GM19397 (cell line): ENCODE data around the gene MSANTD1.

Source experiments
- ATAC-seq: cut with Tn5 transposase; IDR thresholded peaks from one replicate; pipeline ENCODE4 v1.9.1; 2021; ENCODE audit warnings: mild to moderate bottlenecking, moderate library complexity; ENCODE audit not compliant: unreplicated experiment

The MSANTD1 gene

DNA sequence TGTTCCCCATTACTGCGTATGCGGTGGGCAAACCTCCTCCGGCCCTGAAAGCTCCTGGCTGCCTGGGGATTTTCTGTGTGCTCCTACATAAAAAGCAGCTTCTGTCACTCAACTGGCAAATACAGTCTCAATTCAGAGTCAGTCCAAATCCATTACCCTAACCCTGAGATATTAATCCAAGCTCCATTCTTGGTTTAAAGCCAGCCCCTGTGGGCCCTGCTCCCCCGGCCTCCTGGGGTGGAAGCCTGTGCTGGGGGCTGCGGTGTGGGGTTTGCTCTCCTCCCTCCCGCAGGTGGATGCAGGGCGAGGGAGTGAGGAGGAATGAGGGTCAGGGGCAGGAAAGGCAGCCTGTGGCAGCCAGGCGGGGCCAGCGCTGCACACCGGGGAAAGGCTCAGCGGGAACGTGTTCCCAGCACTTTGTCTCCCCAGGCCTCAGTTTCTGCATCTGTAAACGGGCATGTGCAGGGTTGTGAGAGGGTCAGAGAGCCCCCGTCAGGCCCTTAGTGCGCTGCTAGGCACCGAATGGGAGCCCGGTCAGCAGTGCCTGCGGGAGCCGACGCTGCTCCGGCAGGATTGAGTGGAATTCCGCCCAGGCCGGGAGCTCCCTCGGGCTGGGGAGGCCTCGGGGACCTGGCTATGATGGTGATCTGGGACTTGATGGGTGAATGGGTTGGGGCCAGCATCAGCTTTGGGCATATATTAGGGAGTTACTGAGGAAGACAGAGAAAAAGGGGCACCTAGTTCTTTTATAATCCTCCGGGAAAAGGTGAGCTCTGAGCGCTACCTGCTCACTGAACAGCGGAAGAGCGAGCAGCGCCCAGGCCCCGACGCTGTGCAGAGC is 37.6 kb downstream of the MSANTD1 start:
- no peak for ATAC-seq

DNA sequence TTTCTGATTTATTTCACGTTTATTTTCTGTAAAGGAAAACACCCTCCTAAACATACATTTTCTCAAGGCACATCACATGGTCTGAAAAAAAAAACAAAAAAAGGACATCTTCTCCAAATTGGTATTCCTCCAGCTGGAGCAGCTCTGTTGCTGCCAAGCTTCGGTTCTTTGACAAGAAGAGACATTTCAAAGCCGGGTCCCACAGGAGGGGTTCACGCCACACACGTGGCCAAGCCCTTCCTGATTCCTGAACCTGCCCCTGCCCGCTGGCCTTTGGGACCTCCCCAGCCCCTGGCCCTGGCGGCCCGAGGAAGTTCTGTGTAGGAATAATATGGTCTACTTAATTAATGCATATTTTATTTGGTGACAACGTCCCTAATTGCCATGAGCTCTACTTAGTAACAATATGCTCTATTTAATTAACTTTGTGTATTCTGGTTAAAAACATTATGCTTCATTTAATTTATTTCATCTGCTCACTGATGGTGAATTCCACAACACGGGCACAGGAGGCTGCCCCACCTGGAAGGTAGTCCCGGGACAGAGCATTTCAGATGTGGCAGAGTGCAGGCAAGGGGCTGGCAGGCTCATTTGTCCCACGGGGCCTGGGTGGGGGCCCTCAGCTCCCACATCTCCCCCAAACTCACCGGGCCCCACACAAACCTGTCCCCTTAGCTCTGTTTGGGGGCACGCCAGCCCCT is 38.5 kb downstream of the MSANTD1 start:
- ATAC-seq = no peak

DNA sequence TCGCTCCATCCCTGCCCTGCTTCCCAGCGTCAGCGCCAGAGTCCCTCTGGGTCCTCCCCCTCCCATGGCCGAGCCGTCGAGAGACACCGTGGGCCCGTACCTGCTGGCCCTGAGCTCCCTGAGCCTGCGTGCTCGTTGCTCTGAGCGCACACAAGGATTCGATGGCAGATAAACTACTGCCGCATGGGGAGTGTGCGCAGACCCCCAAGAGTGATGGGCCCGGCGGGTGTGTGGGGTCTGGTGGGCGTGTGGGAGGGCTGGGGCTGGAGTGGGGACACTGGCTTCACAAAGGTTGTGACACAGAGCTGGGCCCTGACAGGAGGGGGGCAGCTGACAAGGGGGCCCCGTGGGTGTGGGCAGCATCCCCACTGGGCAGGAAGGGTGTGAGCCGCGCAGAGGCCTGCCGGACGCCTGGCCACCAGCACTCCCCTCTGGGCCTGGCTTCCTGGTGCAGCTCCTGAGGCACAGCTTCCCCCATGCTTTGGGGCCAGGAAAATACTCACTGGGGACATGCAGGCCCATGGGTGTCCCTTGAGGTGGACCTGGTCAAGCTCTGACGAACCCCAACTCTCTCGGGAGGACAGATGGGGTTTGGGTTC is 39.1 kb downstream of the MSANTD1 start:
- no peak for ATAC-seq

DNA sequence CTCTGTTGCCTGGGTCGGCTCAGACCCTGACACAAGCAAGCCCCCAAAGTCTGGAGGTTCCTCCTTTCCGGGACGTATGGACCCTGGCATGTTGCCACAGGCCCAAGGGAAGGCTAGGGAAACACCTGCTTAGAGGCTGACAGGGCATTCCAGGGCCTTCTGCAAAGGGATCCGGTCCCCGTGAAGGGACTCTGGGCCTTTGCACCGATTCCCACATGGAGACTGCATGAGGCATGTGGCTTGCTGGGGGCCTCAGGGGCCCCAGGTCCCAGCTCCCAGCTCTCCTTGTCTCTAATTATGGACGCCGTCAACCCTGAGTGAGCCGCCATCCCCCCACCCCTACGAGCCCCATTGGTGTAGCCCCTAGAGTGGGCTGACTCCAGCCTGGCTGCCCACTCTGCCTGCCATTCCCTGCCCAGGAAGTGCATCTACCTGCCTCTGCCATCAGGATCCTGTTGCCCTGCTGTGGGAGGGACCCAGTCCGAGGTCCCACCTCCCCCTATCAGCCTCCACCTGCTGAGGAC is 39.7 kb downstream of the MSANTD1 start:
- no peak for ATAC-seq

DNA sequence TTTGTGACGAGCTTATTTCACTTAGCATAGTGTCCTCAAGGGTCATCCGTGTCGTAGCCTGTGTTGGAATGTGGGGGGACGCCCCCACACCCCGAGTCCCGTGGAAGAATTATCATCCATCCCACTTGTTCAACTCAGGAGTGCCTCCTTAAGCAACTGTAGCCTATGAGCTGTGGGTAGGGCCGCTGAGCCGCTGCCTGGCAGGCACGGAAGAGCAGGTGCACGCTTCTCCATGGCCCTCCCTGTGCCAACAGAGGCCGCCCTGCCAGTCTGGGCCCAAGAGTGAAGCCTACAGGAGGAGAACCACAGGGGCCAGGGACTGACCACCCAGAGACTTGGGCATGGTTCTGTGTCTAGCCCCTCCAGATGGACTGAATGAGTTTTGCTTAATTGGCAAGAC is 41.5 kb downstream of the MSANTD1 start:
- ATAC-seq = no peak

DNA sequence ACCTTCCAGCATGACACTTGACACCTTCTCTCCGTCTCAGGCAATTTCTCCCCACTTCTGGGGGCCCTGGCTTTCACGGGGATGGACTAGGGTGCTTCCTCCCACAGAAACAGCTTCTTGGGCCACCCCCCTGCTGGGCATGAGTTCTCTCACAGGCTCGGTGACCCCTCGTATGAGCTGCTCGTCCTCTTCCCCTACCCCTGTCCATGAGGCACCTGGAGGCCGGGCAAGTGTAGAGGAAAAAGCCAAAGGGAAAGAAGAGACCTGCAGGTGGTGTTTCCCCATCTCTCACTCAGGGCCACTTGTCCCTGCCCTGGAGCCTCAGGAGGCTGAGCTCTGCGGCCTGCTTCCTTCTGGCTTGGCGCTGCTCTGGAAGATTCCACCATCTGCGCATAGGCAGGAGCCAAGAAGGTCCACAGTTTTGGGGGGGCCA is 41.9 kb downstream of the MSANTD1 start:
- no peak for ATAC-seq

DNA sequence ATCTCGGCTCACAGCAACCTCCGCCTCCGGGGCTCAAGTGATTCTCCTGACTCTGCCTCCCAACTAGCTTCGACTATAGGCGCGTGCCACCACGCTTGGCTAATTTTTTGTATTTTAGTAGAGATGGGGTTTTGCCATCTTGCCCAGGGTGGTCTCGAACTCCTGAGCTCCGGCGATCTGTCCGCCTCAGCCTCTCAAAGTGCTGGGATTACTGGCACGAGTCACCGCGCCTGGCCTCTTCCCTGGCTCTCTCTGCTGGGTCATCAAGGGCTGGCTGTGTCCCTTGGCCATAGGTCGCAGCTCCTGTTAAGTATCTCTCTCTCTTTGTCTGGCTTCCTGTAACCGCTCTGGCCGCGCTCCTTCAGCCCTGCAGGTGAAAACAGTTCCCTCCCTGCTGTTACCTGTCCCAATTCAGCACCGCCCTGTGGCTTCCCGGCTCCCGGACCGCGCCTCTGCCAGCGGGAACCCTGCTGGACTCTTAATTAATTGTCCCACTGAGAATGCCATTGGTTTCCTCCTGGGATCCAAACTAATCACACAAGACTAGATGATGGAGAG is 42.5 kb downstream of the MSANTD1 start:
- no peak for ATAC-seq

DNA sequence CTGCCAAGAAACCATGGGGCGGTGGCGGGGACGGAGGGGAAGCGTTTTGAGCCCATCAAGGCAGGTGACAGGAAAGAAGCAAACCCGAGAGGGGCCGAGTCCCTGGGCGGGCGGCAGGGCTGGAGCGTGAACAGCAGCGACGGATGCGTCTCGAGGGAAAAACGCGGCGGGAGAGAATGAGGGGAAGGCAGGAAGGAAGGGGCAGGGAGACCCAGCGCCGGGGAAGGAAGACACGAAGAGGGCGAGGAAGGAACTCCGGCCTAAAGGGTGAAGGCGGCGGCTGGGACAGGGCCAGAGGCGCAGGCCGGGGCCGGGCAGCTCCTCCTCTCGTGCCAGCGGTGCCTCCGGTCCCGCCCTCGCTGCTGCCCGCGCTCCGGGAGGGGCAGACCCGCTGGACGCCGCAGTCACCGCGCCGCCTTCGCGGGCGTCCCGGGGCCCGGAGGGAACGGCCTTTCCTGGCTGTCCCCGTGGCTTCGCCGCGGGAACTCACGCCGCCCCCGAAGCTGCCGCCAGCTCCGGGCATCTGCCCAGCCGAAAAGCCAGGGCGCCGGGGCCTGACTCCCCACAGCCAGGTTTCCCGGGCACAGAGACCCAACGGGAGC is 43.1 kb downstream of the MSANTD1 start:
- ATAC-seq = peak; percentile 11

DNA sequence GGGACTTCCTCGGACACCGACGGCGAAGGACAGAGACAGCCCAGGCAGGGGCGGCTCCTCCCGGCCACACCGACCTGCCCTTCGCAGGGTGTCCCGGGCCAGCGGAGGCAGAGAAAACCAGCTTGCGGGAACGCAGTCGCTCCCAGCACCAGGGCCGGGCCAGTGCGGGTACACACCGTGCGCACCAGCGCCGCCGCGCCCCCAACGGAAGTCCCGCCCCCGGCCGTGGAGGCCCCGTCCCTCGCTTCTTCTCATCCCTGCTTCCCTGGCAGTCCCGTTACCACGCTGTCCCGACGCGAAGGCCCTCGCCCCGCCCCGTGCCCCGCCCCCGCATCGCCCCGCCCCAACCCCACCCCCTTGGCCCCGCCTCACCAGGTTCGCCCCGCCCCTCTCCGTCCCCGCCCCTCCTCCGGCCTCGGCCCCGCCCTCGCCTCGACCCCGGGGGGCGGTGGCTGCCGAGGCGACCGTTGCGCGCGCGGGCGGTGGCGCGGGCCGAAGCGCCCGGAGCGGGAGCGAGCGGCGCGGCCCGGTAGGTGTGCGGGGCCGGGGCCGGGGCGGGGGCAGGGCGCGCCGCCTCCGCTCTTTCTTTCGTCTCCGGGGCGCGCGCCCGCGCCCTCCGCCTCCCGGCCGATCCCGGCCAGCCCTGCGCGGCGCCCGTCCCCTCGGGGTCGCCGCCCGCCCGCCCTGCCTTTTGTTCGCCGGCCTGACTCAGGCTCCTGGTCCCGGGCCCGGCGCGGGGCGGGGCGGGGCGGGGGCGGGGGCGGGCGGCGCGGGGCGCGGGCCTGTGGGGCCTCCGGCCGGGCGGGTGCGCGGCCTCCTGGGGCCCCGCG is 43.8 kb downstream of the MSANTD1 start, which contains the start of gene RGS12:
TSS of gene RGS12 (plus strand) at position 451 of the 830 bp plus-strand sequence. CDS start 23,150 bp downstream, outside the sequence.
- ATAC-seq = peak; percentile 78

DNA sequence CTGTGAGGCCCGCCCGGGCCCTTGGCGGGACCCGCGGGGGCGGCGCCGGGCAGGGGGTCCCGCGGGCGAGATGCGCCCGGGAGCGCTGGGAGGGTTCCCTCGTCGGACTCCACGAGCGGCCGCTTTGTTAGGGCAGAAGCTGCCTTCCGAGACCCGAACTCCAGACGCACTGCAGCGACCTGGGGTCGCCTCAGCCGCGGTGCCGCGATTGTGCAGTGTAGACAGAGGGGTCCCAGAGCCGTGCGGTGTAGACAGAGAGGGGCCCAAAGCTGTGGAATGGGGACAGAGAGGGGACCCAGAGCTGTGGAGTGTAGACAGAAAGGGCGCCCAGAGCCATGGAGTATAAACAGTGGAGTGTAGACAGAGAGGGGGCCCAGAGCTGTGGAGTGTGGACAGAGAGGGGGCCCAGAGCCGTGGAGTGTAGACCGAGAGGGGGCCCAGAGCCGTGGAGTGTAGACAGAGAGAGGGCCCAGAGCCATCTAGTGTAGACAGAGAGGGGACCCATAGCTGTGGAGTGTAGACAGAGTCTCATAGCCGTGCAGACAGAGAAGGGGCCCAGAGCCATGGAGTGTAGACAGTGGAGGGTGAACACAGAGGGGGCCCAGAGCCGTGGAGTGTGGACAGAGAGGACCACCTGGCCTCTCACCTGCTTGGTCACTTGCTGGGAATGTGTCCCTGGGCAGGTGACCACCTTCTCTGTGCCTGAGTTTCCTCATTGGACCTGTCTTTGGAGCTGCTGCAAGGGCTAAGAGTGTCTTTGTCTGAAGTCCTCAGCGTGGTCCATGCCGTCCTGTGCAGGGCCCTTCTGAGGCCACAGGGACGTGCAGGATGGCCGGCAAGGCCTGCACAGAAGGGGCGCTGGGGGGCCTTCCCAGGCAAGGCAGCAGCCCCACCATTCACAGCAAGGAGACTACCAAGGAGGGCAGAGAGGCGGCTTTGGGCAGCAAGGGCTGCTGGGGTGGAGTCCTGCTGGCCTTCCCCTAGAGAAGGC is 44.7 kb downstream of the MSANTD1 start:
- ATAC-seq = peak; percentile 9

DNA sequence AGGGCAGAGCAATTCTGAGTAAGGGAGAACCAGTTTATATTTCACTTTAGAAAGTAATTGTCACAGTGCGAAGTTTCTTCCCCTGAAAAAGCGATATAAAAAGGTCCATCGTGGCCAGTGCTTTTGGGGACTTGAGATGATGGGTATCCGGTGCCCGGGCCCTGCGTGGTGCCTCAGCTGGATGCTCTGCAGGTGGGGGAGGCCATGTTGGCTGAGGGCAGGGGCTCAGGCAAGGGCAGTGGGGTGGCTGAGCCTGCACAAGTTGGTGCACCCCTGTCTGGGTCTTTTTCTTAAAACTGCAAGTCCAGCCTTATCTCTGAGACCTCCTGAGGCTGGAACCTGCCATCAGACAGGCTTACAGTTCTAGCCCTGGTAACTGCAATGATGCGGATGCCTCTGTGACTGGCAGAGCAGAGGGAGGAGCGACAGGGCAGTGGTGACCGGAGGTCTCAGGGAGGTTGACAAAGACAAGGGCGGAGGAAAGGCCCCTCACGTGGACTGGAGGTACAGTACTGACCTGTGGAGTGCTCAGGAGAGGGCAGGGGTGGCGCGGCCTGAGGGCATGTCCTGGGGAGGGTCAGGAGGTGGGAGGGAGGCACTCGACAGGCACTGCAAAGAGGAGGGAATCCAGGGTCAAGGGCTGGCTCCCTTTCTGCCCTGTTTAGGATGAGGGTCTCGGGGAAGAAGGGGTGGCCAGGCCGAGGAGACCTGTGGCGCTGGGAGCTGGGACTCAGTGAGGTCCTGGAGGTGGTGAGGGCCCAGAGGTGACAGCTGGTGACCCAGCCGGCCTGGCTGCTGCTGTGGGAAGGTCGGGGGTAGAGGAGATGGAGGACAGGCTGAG is 45.7 kb downstream of the MSANTD1 start:
- ATAC-seq = no peak

DNA sequence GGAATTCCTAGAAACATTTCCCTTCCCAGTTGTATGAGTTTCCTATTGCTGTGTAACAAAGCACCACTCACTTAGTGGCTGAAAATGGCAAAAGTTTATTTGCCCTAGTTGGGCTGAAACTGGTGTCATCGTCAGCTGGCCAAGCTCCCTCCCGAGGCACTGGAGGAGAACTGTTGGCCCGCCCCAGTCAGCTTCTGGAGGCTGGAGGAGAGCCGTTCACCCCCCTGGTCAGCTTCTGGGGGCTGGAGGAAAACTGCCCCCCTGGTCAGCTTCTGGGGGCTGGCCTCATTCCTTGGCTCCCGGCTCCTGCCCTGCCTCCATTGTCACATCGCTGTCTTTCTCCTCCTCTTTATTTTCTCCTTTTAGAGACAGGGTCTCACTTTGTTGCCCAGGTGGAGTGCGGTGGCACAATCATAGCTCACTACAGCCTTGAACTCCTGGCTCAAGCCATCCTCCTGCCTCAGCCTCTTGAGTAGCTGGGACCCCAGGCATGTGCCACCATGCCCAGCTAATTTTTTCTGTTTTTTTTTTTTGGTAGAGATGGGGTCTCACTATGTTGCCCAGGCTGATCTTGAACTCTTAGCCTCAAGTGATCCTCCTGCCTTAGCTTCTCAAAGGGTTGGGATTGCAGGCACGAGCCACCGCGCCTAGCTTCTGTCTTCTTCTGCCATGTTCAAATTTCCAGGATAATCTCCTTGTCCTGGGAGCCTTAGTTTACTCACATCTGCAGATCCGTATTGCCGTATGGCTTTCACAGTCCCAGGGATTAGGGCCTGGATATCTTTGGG is 47.1 kb downstream of the MSANTD1 start:
- ATAC-seq = no peak

DNA sequence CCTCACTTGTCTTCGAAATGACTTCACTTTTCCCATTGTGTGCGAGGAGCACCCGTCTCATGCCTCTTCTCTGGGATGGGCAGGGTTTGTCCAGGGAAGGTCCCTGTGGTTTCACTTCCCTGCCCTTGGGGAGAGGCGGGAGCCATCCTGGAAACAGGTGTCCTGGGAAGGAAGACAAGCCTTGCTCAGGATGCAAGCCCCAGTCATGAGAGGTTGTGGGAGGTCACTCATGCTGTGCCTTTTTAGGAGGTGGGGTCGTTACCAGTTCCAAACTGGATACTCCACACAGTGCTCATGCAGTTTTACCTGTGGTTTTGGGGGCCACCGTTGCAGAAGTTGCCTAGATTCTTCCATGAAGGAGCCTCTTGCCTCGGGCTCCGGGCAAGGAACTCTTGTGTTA is 47.7 kb downstream of the MSANTD1 start:
- no peak for ATAC-seq

DNA sequence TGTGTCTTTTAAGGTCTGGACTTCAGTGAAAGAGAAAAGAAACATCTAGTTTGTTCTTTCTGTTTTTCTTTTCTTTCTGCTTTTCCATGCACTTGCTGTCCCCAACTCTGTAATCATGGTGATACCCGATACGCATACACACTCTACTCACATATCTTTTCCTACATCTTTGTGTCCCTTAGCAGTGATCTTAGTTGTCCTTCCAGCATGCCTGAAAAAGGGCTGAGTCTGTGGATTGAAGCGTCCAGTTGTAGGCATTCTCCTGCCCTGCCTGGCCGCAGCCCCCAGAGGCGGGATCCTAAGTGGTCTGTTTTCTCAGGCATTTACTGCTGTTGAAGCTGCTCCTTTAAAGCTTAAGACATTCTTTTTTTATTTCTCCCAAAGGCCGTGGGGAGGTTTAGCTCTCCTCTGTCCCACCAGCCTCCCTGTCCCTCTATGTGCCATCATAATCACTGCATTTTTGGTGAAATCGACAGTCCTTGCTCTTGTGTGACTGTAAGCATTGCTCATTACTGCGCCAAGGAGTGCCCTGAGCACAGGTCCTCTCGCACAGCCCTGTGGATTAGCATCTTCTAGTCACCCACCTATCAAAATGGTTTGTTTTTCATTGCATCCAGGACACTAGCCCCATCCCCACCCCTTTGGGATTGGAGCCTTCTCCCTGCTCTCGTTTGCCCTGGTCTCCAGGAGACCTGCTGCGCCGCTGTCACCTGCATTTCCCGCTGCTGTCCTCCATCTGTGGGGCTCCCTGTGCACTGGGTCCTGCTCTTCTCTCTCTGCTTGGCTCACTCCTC is 48.3 kb downstream of the MSANTD1 start:
- ATAC-seq = no peak

DNA sequence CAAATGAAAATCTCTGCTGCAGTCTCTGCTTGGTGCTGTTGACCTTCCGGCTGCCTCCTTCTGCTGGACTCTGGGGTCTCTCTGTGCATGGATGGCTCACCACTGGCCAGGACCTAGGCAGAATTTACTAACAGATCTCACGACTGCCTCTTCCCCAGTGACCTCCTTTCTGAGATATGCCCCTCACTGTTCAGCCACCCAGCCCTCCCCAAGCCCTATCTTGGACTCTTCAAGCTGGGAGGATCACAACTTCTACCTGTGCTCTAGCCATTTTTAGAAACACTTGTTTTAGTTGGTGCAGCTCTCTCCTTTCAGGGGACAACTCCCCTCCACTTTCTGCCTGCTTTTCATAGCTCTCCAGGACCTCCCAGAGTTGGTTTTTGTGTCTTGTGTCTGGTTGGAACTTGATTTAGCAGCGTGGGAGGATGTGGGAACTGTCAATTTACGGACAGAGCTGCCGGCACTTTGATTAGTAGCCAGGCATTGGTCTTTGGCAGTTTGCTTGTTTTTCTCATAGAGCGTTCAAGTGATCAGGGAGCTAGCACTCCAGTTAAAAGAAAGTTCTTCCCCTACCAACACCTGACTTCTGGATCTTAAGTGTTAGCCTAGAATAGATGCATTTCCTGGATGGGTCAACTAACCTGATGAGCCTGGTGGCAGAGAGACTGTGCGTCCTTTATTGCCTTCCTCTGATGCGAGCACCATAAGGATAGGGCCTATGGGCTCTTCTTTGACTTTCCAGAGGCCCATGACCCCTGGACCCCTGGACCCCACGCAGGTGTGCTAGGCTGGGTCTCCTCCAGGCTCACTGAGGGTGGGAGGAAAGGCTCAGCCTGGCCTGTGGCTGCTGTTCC is 50.4 kb downstream of the MSANTD1 start:
- no peak for ATAC-seq
